Measurements from ENCODE around the gene CTCF.
A peak's percentile ranks its signal among the peaks of the same experiment; 100 is the strongest.
"Not testable (repeated sequence)": the region's sequence is repeated elsewhere in the genome, so short reads cannot be mapped to it uniquely, and the experiment has no call there.

Gene CTCF

DNA sequence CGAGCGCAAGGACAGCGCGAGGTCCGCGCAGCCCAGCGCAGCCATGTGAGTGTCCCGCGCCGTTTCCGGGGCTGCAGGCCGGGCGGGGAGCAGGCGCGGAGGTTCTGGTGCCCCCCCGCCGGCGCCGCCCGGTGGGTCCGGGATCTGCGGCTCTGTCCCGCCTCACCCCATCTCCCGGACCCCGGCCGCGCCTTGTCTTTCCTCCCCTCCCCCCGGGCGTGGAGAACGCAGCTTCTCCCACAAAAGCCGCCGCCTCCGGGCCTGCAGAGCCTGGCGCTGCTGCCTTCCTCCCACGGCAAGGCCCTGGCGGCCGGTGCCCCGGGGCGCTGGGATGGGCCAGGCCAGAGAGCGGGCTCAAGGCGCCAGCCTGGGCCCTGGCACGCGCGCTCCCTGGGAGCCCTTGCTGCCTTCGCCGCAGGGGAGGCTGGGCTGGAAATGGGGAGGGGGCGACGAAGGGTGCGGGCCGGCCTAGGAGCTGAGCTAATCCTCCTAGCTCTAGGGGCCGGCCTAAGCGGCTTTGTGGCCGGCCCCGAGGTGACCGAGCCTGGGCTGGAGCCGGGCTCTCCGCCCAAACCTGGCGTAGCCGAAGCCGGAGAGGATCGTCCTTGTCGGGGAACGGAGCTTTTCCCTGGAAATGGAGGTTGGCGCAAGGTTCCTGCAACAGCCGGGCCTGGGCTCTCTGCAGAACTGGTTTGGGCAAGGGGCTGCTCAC lies 33.3 kb upstream of the CTCF start:
- Mint-ChIP-seq H3K27ac (peak overlapping the region; percentile 96), H3K9me3 (no peaks in the 10 kb centered on the region), H3K27me3 (no peaks in the 10 kb centered on the region), H3K4me3 (peak overlapping the region; percentile 88 to 95), H3K36me3 (peaks cover 25 to 44% of the 10 kb centered on the region in 2 donors), H3K4me1 (peaks cover 51 to 79% of the 10 kb centered on the region in 2 donors)
- ATAC-seq (replicated peaks) (peak; percentile 33 to 35), DNase-seq (no peak)

DNA sequence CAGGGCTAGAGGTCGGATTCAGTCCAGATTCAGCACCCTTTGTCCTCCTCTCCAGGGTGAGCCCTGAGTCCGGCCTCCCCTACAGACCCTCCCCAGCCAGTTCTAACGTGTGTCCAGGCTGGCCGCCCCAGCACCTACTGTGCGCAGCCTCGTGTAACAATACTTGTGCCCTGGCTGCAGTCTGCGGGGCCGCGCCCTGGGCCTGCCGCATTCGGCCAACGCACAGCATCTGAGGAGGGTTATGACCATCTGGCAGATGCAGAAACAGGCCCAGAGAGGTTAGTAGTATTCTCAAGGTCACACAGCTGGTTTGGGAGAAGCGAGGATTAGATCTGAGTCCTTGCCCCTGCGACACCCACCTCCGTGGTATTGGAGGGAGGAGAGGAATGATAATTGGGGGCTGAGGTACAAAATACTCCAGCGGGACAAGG lies 32.7 kb upstream of the CTCF start:
- ATAC-seq (replicated peaks) (peak; percentile 24 to 25), DNase-seq (no peak)
- peak overlapping the region; percentile 96 for H3K27ac Mint-ChIP-seq
- peaks cover 21 to 39% of the 10 kb centered on the region in 2 donors for H3K36me3 Mint-ChIP-seq
- H3K4me3 Mint-ChIP-seq: peak overlapping the region; percentile 88 to 95
- no peaks in the 10 kb centered on the region for H3K9me3 Mint-ChIP-seq
- H3K27me3 Mint-ChIP-seq: no peaks in the 10 kb centered on the region
- H3K4me1 Mint-ChIP-seq: peaks cover 50 to 77% of the 10 kb centered on the region in 2 donors

GRCh38 chr16:67530013-67530939 lies 32.0 kb upstream of the CTCF start:
- peaks cover 16 to 34% of the 10 kb centered on the region in 2 donors for H3K36me3 Mint-ChIP-seq
- H3K4me3 Mint-ChIP-seq: peak overlapping the region; percentile 88 to 95
- no peaks in the 10 kb centered on the region for H3K27me3 Mint-ChIP-seq
- peaks cover 48 to 77% of the 10 kb centered on the region in 2 donors for H3K4me1 Mint-ChIP-seq
- peak overlapping the region; percentile 96 for H3K27ac Mint-ChIP-seq
- ATAC-seq (replicated peaks) (peak; percentile 62 to 64), DNase-seq (peak; percentile 69)
- H3K9me3 Mint-ChIP-seq: no peaks in the 10 kb centered on the region

DNA sequence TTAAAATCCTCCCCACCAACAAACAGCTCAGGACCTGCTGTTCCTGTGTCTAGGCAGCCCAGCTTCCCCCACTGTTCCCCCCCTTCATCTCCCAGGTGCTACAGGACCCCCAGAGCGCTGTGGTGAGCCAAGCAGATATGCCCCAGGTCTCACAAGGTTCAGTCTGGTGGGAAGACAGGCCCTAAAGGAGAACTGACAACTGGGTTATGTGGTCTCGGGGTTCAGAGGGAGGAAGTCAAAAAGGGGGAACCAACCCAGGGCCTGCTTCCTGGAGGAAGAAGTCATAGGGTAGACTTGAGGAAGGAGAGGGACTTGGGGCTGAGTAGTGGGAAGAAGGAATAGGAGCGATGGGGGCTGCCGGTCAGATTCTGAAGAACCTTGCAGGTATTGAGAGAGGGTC lies 31.1 kb upstream of the CTCF start:
- no peaks in the 10 kb centered on the region for H3K27me3 Mint-ChIP-seq
- peak overlapping the region; percentile 92 for H3K27ac Mint-ChIP-seq
- peak; percentile 10 to 15 for ATAC-seq (replicated peaks)
- no peaks in the 10 kb centered on the region for H3K9me3 Mint-ChIP-seq
- peak overlapping the region; percentile 86 to 88 for H3K4me3 Mint-ChIP-seq
- peaks cover 52 to 79% of the 10 kb centered on the region in 2 donors for H3K4me1 Mint-ChIP-seq
- peaks cover 12 to 27% of the 10 kb centered on the region in 2 donors for H3K36me3 Mint-ChIP-seq
- DNase-seq: no peak

GRCh38 chr16:67533024-67533560 lies 29.2 kb upstream of the CTCF start:
- Mint-ChIP-seq H3K4me1 (peaks cover 55 to 75% of the 10 kb centered on the region in 2 donors), H3K9me3 (no peaks in the 10 kb centered on the region), H3K27me3 (no peaks in the 10 kb centered on the region), H3K4me3 (peak overlapping the region; percentile 2 to 34), H3K27ac (peak overlapping the region; percentile 83), H3K36me3 (peaks cover 8 to 28% of the 10 kb centered on the region in 2 donors)
- no peak for ATAC-seq (replicated peaks)
- no peak for DNase-seq

DNA sequence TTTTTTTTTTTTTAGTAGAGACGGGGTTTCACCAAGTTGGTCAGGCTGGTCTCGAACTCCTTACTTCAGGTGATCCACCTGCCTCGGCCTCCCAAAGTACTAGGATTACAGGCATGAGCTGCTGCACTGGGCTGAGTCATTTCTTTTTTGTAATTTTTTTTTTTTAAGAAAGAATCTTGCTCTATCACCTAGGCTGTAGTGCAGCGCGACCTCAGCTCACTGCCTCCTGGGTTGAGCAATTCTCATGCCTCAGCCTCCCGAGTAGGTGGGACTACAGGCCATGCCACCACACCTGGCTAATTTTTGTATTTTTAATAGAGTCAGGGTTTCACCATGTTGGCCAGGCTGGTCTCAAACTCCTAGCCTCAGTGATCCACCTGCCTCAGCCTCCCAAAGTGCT lies 28.3 kb upstream of the CTCF start:
- Mint-ChIP-seq H3K36me3 (peaks cover 8 to 31% of the 10 kb centered on the region in 2 donors), H3K4me1 (peaks cover 58 to 83% of the 10 kb centered on the region in 2 donors), H3K27ac (peak overlapping the region; percentile 68)
- not testable (repeated sequence) for ATAC-seq (replicated peaks); DNase-seq; H3K27me3 Mint-ChIP-seq; H3K9me3 Mint-ChIP-seq; H3K4me3 Mint-ChIP-seq

GRCh38 chr16:67534431-67534830 lies 27.9 kb upstream of the CTCF start:
- Mint-ChIP-seq H3K4me3 (no peak overlapping the region), H3K27ac (peak overlapping the region; percentile 68), H3K27me3 (no peaks in the 10 kb centered on the region), H3K36me3 (peaks cover 11 to 35% of the 10 kb centered on the region in 2 donors), H3K9me3 (no peaks in the 10 kb centered on the region), H3K4me1 (peaks cover 62 to 85% of the 10 kb centered on the region in 2 donors)
- DNase-seq (no peak), ATAC-seq (replicated peaks) (no peak)

DNA sequence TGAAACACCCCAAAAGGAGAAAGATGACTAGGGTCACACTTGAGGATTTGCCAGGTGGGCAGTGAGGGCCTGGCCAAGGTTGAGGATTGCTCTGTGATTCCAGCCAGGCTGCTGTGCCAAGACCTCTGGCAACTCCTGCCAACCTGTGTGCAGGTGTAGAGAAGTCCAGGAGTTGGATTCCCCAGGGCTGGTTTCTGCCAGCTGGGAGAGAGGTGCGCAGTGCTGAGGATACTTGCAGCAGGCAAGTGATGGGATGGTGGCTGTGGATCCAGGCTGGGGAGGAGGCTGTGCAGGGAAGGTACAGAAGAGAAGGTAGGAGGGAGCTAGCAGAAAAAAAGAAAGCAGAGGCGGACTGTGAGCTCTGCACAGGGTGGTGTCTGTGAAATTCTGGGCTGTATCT lies 27.1 kb upstream of the CTCF start:
- H3K27ac Mint-ChIP-seq: peak overlapping the region; percentile 94
- no peaks in the 10 kb centered on the region for H3K9me3 Mint-ChIP-seq
- DNase-seq: no peak
- H3K4me3 Mint-ChIP-seq: peak overlapping the region; percentile 41 to 89
- H3K36me3 Mint-ChIP-seq: peaks cover 13 to 38% of the 10 kb centered on the region in 2 donors
- no peaks in the 10 kb centered on the region for H3K27me3 Mint-ChIP-seq
- no peak for ATAC-seq (replicated peaks)
- peaks cover 61 to 86% of the 10 kb centered on the region in 2 donors for H3K4me1 Mint-ChIP-seq

GRCh38 chr16:67537270-67537635 lies 25.1 kb upstream of the CTCF start:
- no peaks in the 10 kb centered on the region for H3K27me3 Mint-ChIP-seq
- H3K27ac Mint-ChIP-seq: peak overlapping the region; percentile 94
- H3K4me3 Mint-ChIP-seq: peak overlapping the region; percentile 82 to 89
- ATAC-seq (replicated peaks) (peak; percentile 36 to 38), DNase-seq (no peak)
- peaks cover 66 to 88% of the 10 kb centered on the region in 2 donors for H3K4me1 Mint-ChIP-seq
- no peaks in the 10 kb centered on the region for H3K9me3 Mint-ChIP-seq
- peaks cover 22 to 54% of the 10 kb centered on the region in 2 donors for H3K36me3 Mint-ChIP-seq

DNA sequence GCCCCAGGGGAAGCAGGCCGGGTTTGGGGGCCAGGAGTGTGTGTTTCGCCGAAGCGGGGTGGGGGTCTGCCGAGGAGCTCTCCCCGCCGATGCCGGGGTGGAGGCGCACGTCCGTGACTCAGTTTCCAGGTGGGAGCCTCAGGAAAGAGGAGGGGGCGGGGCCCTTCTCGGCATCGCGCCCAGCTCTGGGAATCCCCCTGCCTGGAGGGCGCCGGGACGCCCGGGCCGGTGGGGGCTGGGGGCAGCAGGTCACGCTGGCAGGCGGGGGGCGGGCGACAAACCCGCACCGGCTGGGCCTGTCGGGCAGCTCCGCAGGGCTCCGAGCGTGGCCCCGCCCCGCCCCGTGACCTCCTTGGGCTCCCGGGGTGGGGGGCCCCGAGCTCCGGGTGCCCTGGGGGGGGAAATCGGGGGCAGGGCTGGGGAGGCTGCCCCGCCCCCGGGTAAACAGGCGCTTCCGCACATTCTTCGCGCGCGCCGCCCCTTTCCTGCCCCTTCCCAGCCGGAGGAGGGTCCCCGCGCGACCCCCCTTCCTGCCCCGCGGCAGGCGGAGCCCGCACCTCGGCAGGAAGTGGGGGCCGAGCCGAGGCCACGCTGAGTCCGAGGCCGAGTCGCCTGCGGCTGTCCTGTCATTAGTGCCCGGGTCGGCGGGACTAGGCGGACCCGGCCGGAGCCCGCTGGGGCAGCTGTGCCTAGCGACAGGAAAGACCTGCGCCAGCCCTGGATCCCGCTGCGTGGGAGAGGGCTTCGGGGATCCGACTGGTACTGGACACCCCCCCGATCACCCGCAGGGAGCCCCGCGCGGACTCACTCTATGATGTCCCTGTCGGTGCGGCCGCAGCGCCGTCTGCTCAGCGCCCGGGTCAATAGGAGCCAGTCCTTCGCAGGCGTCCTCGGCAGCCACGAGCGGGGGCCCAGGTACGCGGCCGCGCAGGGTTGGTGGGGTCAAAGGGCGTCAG lies 24.4 kb upstream of the CTCF start:
- DNase-seq: peak; percentile 38
- Mint-ChIP-seq H3K36me3 (peaks cover 26 to 56% of the 10 kb centered on the region in 2 donors), H3K27ac (peak overlapping the region; percentile 94), H3K27me3 (no peaks in the 10 kb centered on the region), H3K4me3 (peak overlapping the region; percentile 82 to 89), H3K9me3 (no peaks in the 10 kb centered on the region), H3K4me1 (peaks cover 66 to 88% of the 10 kb centered on the region in 2 donors)
- peak; percentile 30 to 35 for ATAC-seq (replicated peaks)

- no peaks in the 10 kb centered on the region for H3K27me3 Mint-ChIP-seq
- DNase-seq (no peak), ATAC-seq (replicated peaks) (no peak)
- H3K36me3 Mint-ChIP-seq: peaks cover 30 to 57% of the 10 kb centered on the region in 2 donors
- H3K4me1 Mint-ChIP-seq: peaks cover 66 to 88% of the 10 kb centered on the region in 2 donors
- H3K27ac Mint-ChIP-seq: peak overlapping the region; percentile 81
- no peaks in the 10 kb centered on the region for H3K9me3 Mint-ChIP-seq
- H3K4me3 Mint-ChIP-seq: peak overlapping the region; percentile 67 to 72
These were observed 23.6 kb upstream of the CTCF start for GRCh38 chr16:67538666-67539101.

- H3K27ac Mint-ChIP-seq: peak overlapping the region; percentile 81
- no peaks in the 10 kb centered on the region for H3K27me3 Mint-ChIP-seq
- no peaks in the 10 kb centered on the region for H3K9me3 Mint-ChIP-seq
- ATAC-seq (replicated peaks): no peak
- H3K4me1 Mint-ChIP-seq: peaks cover 72 to 94% of the 10 kb centered on the region in 2 donors
- DNase-seq: no peak
- peak overlapping the region; percentile 67 to 72 for H3K4me3 Mint-ChIP-seq
- peaks cover 35 to 63% of the 10 kb centered on the region in 2 donors for H3K36me3 Mint-ChIP-seq
These were observed 23.1 kb upstream of the CTCF start for GRCh38 chr16:67539271-67539670.

All from stimulated activated naive B cell treated with anti-CD40 and anti-IgM and Interleukin-4, amounts not matched to agents 10 μg/mL and 1 μg/mL and 100 μg/mL, for 72 hours (primary cell).